DMS 273 treated with DMSO at 0.1 percent for 48 hours (cell line): ENCODE results near the gene SCML2.
A peak's percentile ranks its signal among the peaks of the same experiment; 100 is the strongest.
"Not testable (repeated sequence)": the region's sequence is repeated elsewhere in the genome, so short reads cannot be mapped to it uniquely, and the experiment has no call there.

ENCODE experiments used
- DNase-seq: peaks from one replicate; lab custom pipeline; 2025; lab: John Stamatoyannopoulos, UW

Gene SCML2

DNA sequence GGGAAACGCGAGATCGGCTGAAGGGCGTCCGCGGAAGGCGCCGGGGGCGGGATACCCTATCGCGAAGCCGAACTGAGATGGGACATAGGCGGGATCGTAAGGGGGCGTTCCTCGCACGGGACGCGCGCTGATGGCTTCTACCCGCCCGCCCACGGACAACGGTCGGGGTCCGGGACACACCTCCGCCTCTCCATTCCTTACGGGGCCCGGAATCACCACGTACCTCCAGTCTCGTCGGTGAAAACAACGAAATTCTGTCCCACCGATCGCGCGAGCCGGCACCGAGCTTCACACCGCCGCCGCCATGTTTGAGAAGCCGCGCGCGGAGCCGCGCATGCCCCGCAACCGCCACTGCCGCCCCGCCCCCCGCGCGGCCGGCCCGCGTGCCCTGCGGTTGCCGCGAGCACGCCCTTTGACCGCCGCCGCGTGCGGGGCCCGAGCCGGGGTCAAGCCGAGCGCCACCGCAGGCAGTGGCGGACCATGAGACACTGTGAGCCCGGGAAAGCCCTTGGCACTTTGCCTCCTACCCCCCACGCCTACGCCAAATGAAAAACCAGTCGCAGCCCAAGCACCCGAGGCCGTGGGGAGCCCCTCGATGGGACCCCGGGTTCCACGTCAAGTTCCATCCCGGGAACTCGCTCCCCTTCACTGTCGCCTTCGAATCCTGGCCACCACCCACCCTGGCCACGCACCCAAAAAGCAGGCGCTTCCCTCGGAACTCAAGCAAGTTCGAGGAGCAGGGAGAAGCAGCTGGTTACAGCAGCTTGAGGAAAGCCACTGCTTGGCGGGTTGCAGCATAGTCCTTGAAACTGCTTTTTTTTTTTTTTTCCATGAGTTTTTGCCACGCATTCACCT is at the start of gene SCML2:
SCML2 (minus strand) TSS at position 320 of the 855 bp plus-strand sequence. CDS start 20,617 bp downstream, outside the sequence.
- DNase-seq: no peak

GRCh38 chrX:18401848-18402213 is 47.3 kb upstream of the SCML2 start:
- DNase-seq: no peak

DNA sequence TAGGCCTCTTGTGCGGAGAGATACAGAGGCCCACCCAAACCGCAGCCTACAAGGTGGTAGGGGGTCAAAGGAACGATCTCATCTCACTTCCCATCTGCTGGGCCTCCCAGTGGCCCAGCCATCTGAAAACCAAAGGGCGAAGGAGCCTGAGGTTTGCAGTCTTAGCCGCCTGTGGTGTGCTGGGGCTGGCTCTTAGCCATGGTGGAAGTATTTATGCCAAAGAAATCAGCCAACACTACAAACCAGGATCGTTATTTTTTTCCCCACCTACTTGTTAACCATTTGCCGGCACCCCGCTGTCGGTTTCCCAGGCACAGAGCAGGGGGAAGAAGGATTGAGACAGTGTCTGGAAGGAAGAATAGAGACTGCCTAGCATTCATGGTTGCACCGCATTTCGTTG is 40.0 kb upstream of the SCML2 start:
- no peak for DNase-seq

DNA sequence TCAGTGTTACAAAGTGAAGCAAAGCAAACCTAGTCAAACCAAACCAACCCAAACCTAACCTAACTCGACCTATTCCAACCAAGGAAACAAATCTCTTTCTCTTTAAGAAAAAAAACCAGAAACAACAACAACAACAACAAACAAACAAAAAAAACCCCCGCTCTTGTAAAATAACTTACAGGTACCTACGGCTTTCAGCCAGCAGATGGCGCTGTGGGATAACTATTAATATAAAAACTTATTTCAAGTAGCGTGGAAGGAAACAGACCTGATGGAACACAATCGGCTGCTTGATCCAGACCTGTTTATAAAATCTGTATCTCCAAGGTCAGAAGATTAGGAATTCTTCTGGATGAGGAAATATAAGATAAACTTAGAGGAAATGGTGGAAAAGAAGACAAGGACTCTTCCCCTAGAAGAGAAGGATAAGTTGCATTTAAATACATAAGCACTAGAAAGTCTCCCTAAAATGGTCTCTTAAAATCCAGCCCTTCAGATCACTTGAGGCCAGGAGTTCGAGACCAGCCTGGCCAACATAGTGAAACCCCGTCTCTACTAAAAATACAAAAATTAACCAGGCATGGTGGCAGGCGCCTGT is 36.6 kb upstream of the SCML2 start:
- peak; percentile 51 for DNase-seq

GRCh38 chrX:18389966-18390365 is 35.5 kb upstream of the SCML2 start:
- DNase-seq: no peak

GRCh38 chrX:18377796-18378195 is 23.3 kb upstream of the SCML2 start:
- peak; percentile 44 for DNase-seq

- DNase-seq: not testable (repeated sequence)
Observed at GRCh38 chrX:18375131-18375805, 20.8 kb upstream of the SCML2 start.

DNA sequence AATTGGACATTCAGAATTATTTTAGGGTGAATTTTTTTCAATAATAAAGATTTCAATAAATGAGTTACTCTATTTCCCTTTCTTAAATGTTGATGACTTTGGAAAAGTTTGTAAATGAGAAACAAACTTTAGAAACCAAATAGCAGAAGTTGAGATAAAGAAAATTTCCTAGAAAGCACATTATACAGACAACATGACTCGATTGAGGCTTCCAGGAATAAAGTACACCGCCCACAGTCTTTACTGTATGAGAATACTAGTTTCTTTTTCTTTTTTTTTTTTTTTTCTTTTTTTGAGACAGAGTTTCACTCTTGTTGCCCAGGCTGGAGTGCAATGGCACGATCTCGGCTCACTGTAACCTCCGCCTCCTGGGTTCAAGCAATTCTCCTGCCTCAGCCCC is 14.6 kb upstream of the SCML2 start:
- DNase-seq: not testable (repeated sequence)

DNA sequence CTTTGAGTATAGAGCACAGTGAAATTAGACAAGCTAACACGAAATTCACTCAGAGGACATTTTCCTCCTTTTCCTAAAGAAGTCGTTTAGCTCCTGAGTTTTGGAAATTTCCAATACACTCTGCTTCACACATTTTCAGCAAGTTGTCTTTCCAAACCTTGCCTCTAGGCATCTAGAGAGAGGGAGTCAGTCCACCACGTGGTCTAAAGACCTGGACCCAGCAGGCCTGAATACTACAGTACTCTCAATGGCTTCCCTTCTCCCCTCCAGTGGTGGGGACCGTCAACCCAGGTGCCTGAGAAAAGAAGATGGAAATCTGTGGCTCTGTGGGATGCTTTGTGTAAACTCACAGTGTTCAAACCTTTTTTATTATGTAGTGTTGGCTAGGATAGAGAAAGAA is 13.9 kb upstream of the SCML2 start:
- no peak for DNase-seq

DNA sequence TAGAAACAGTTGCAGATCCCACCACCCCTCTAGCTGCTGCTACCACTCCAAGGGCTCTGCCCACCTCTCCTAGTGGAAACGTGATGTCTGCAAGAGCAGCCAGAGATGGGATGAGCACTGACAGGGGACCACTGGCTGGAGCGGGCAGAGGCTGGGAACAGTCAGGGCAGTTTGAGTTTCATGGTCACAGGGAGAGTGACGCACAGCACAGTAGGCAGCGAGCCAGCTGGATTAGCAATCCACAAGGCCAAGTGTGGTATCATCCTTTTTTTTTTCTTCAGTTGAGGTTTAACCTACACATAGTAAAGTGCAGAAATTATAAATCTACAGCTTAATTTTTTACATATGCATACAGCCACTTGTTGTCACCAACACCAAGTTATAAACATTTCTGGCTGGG is 6.4 kb upstream of the SCML2 start:
- no peak for DNase-seq

- no peak for DNase-seq
Observed at GRCh38 chrX:18353931-18354368, 538 bp downstream of the SCML2 start.

DNA sequence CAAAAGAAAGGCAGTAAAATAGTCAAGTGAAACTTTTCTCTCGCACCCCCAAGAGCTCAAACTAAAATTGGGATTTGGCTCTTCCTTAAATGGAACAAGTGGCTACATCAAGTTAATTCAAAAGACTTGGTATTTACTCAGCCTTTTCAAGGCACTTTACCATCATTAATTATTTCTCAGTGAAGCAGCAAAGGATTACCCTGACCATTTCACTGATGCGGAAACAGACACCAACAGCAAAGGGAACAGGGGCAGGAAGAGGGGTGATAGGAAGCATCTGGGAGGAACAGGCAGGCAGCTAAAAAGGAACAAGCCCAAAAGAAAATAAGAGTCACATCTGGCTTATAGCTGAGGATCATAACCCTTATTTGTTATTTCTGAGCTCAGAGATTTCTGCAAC is 2.7 kb downstream of the SCML2 start:
- DNase-seq: no peak

- no peak for DNase-seq
Observed at GRCh38 chrX:18348047-18348446, 6.4 kb downstream of the SCML2 start.

- no peak for DNase-seq
Observed at GRCh38 chrX:18309401-18309800, 45.1 kb downstream of the SCML2 start.

DNA sequence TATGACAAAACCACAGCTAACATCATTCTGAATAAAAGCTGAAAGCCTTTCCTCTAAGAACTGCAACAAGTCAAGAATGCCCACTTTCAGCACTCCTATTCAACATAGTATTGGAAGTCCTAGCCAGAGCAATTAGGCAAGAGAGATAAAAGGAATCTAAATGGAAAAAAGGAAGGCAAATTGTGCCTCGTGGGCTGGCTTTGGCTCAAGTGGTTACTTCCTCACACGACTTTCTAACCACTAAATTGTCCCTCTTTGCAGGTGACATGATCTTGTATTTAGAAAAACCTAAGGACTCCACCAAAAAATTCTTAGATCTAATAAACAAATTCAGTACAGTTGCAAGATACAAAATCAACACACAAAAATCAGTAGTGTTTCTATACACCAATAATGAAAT is 57.2 kb downstream of the SCML2 start:
- DNase-seq: no peak

GRCh38 chrX:18294893-18295292 is 59.6 kb downstream of the SCML2 start:
- no peak for DNase-seq

- peak; percentile 53 for DNase-seq
Observed at GRCh38 chrX:18291006-18291545, 63.4 kb downstream of the SCML2 start.

DNA sequence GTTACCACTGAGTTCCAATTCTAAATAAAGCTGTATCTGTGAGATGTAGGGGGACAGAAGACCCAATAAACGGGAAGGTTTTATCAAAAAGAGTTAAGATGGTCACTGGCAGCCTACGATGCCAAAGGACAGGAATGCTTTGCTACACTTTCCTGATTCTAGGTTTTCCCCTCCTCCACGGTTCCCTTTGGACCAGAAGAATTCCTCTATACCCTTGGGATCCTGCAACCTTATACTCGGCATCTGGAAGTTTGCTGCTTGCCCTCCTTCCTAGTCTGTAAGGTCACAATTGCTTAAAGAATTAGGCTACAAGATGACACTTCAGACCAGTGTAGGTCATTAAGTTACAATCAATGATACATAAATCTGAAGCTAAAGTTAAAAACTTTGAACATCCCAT is 64.3 kb downstream of the SCML2 start:
- peak; percentile 58 for DNase-seq

- DNase-seq: no peak
Observed at GRCh38 chrX:18288716-18289115, 65.8 kb downstream of the SCML2 start.

- no peak for DNase-seq
Observed at GRCh38 chrX:18286322-18286831, 68.1 kb downstream of the SCML2 start.

DNA sequence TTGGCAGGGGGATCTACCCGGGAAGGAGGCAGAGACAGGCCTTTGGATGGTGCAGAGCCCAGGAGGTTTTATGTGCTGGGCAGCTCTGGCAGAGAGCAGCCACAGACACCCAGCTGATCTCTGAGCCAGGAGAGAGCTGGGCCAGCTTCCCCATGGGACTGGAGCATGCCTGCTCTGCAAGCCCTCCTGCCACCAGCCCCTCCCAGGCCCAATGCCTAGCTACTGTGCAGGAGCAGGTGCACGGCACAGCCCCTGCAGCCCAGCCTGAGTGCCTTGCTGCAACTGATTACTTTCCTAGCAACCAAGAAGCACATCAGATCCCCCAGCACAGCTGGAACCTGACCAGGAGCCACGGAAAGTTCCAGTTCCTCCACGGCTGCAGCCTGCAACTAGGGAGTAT is 76.0 kb downstream of the SCML2 start:
- no peak for DNase-seq

GRCh38 chrX:18272222-18272621 is 82.3 kb downstream of the SCML2 start:
- DNase-seq: no peak

GRCh38 chrX:18271725-18272124 is 82.8 kb downstream of the SCML2 start:
- no peak for DNase-seq
